Activated T-cell treated with anti-CD3 and anti-CD28 coated beads for 48 hours (primary cell): ENCODE measurements around the gene PRKAR1B.
"Not testable (repeated sequence)": the region's sequence is repeated elsewhere in the genome, so short reads cannot be mapped to it uniquely, and the experiment has no call there.

Source experiments
- DNase-seq: peaks from one replicate; pipeline ENCODE4 v3.0.0-alpha.2; 2020; ENCODE audit warnings: low read depth

Gene PRKAR1B

DNA sequence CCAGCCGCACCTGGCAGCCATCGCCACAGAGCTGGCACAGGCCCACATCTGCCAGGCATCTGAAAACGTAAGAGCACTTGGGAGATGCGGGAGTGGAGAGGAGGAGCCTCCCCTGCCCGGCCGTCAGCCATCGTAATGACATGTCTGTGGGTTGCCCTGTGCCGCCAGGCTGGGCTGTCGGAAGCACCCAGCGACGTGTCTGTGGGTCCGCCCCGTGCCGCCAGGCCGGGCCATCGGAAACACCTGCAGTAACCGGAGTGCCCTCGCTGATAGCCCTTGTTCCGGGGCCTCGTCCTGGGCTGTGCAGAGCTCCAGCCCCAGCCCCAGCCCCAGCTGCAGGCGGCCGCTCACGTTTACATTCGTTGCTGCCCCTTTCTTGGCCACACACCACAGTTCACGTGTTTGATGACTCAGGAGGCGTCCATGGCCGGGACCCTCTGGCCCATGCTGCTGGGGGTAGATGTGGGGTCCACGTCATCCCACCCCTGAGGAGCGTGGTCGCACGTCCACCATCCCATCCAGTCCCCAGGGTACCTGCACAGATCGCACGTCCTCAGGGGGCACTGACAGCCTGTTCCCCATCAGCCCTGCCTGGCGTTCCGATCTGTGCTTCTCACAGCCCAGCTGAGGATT, 30.0 kb upstream of the PRKAR1B start:
- no peak for DNase-seq

- no peak for DNase-seq
Measured at GRCh38 chr7:756231-756927, 29.3 kb upstream of the PRKAR1B start.

DNA sequence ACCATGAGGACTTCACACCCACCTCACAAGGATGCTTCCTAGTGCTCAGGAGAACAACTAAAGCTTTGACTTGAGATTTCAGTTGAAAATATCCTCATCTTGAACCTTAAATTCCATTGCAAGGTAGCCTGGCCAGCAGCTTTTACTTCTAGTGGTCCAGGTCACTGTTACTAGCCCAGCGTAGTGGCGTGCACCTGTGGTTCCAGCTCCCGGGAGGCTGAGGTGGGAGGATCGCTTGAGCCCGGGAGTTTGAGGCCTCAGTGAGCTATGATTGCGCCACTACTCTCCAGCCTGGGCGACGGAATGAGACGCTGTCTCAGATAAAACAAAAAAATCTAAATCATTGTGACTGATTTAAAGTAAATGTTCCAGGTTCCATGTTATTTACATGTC, 28.3 kb upstream of the PRKAR1B start:
- no peak for DNase-seq

DNA sequence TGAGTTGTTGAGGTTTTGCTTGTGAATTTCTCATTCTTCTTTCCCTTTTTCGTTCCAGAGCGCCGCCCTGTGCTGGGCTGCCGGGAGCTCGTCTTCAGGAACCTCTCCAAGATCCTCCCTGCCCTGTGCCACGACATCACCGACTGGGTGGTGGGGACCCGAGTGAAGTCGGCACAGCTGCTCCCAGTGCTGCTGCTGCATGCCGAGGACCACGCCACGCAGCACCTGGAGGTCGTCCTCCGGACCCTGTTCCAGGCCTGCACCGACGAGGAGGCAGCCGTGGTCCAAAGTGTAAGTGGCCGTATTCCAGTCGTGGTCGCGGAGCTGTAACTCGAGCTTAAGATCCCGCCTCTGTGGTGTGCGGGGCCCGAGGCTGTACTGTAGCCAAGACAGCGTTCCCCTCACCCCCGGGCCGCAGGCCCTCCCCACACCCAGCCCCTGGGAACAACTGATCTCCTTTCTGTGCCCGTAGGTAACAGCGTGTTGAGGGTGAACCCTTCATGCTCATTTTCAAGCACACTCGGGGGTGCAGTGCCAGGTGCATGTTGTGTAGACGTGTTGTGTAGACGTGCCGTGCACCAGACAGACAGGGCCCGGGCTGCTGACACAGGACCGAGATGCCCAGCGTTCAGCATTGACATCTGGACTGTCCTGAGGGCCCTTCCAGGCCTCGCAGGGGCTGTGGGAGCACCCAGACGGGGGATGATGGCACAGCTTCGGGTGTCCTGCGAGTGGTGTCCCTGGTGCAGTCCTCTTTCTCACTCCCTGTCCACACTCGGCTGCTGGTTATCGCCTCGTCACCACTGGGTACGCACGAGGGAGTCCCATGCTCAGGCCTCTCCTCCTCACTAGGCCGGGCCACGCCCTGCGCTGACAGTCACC, 27.7 kb upstream of the PRKAR1B start:
- DNase-seq, result no peak

DNA sequence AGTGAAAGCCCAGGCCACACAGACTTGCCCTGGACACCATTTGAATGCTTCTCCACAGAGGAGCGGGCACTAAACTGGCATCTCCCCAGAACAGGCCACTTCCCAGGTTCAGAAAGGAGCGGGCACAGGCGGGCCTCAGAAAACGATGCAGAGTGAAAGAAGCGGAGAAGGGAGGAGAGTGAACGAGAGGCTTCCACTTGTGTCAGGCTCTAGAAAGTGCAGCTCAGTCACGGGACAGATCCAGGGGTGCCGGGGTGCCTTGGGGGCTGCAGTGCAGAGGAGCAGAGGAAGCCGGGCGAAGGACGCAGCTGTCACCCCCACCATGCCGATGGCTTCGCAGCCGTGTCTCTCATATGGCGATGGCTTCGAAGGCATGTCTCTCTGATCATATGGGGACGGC, 26.1 kb upstream of the PRKAR1B start:
- DNase-seq, result no peak

- DNase-seq, result not testable (repeated sequence)
Measured at GRCh38 chr7:752256-752655, 25.2 kb upstream of the PRKAR1B start.

GRCh38 chr7:751826-752225, 24.7 kb upstream of the PRKAR1B start:
- DNase-seq, result peak; percentile 10

- no peak for DNase-seq
Measured at GRCh38 chr7:750111-750905, 23.2 kb upstream of the PRKAR1B start.

GRCh38 chr7:749140-749551, 22.1 kb upstream of the PRKAR1B start:
- no peak for DNase-seq

DNA sequence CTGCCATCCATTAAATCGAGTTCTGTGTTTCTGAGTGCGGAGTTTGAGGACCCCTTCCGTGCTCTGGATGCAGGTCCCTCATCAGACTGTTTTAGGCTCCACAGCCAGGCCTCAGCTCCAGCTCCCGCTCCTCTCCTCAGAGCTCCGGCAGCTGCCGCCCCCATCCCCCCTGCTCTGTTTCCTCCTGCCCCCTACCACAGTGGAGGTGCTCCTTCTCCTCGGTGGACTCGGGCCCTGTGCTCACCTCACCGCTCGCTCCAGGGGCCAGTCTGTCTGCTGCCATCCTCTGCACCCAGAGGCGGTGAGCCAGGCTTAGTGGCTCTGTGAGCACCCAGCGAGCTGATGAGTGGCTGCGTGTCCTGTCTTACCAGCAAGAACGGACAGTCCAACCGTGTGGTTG, 21.4 kb upstream of the PRKAR1B start:
- DNase-seq, result no peak

- DNase-seq, result no peak
Measured at GRCh38 chr7:747186-747585, 20.1 kb upstream of the PRKAR1B start.

- no peak for DNase-seq
Measured at GRCh38 chr7:746155-747061, 19.3 kb upstream of the PRKAR1B start.

DNA sequence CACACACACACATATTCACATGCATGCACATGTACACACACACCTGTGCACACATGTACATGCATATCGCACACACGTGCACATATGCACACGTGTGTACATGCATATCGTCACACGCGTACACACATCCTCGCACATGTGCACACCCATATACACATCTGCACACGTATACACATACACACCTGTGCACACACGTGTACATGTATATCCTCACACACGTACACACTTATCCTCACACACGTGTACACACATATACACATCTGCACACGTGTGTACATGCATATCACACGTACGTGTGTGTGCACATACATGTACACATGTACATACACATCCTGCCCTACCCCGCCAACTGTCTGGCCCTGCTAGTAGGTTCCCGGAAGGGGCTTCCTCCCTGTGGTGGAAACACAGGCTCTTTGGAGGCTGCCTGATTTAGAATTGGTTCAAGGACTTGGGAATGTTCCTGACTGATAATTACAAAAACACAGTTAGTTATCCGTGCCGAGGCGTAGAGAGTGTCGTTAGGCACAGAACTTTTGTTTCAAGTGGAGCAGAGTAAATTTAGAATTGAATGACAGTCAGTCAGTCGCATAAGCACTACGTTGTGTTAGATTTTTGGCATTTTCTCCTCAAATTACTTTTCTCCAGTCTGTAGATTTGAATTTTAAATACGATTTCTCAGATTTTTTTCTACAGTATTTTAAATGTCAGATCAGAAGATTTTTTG, 18.5 kb upstream of the PRKAR1B start:
- DNase-seq, result no peak

DNA sequence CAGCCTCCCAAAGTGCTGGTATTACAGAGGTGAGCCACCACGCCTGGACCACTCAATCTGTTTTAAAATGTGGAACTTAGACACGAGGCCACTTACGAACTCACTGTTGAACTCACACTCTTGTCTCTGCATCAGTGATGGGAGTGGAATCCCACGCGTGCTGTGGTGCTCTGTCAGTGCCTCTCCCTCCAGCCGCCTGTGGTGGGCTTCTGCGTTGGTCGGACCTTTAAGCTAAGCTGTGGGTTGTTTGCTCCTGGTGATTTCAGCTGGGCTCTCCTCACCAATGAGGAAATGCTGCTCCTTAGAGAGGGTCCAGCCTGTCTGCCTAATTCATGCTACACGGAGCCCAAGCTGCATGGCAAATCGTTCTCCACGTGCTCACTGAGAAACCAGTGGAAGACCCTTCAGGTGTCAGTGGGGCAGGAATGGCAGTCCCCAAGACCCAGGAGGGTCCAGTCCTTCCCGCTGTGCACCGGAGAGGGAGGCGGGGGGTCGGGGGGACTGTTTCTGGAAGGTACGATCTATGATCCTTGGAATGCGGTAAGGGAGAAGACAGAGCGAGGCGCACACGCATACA, 17.9 kb upstream of the PRKAR1B start:
- DNase-seq, result no peak

- DNase-seq, result not testable (repeated sequence)
Measured at GRCh38 chr7:744128-744520, 17.0 kb upstream of the PRKAR1B start.

GRCh38 chr7:743341-744127, 16.5 kb upstream of the PRKAR1B start:
- DNase-seq, result not testable (repeated sequence)

DNA sequence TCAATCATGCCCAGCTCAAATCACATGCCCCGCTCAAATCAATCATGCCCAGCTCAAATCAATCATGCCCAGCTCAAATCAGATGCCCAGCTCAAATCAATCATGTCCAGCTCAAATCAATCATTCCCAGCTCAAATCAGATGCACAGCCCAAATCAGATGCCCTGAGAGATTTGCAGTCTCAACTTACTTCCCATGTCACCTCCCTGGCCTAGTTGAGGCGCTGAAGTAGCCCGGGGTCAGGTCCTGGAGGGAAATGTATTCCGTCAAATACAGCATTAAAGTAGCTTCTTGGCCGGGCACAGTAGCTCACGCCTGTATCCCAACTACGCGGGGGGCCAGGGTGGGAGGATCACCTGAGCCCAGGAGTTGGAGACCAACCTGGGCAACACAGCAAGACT, 15.7 kb upstream of the PRKAR1B start:
- DNase-seq, result no peak

GRCh38 chr7:741850-742249, 14.8 kb upstream of the PRKAR1B start:
- DNase-seq, result no peak

GRCh38 chr7:741191-741671, 14.2 kb upstream of the PRKAR1B start:
- no peak for DNase-seq
